NB4 (cell line): ENCODE measurements around the gene FANCC.

Experiments used
- DNase-seq: peaks from one replicate; pipeline ENCODE4 v3.0.0; 2010; ENCODE audit warnings: low read depth
- H3K4me3 ChIP-seq: one replicate; pipeline ENCODE4 v1.5.1; 2011; ENCODE audit warnings: mild to moderate bottlenecking, low read depth, low read length, moderate library complexity
- CTCF ChIP-seq: IDR thresholded peaks from one replicate; pipeline ENCODE4 v1.5.1; 2012; ENCODE audit warnings: low read depth, low read length
- MAX ChIP-seq: IDR thresholded peaks from 2 replicates; pipeline ENCODE4 v1.6.1; 2011; ENCODE audit warnings: low read depth, low read length
- MYC ChIP-seq: IDR thresholded peaks from 2 replicates; pipeline ENCODE4 v1.6.1; 2011; ENCODE audit warnings: low read depth, low read length
- POLR2A ChIP-seq: IDR thresholded peaks from 2 replicates; pipeline ENCODE4 v1.6.1; 2011; ENCODE audit warnings: mild to moderate bottlenecking; ENCODE audit not compliant: insufficient read length; ENCODE audit errors: extremely low read depth

The FANCC gene

GRCh38 chr9:95078939-95079338 lies 238.6 kb downstream of the FANCC start:
- DNase-seq: no peak
- no peak overlapping the region for H3K4me3 ChIP-seq
- TF ChIP-seq POLR2A (no peak), CTCF (no peak), MYC (no peak), MAX (no peak)

GRCh38 chr9:95078511-95078910 lies 239.0 kb downstream of the FANCC start:
- TF ChIP-seq MAX (no peak), MYC (no peak), CTCF (no peak), POLR2A (no peak)
- DNase-seq: no peak
- H3K4me3 ChIP-seq: no peak overlapping the region

- no peak for DNase-seq
- TF ChIP-seq POLR2A (no peak), MYC (no peak), CTCF (no peak), MAX (no peak)
- H3K4me3 ChIP-seq: no peak overlapping the region
Observed at GRCh38 chr9:95077766-95078370, 239.6 kb downstream of the FANCC start.

- no peak for DNase-seq
- TF ChIP-seq CTCF (no peak), MYC (no peak), POLR2A (no peak), MAX (no peak)
- no peak overlapping the region for H3K4me3 ChIP-seq
Observed at GRCh38 chr9:95077053-95077765, 240.3 kb downstream of the FANCC start.

GRCh38 chr9:95076696-95077052 lies 240.8 kb downstream of the FANCC start:
- H3K4me3 ChIP-seq: no peak overlapping the region
- no peak for DNase-seq
- no peak for TF ChIP-seq CTCF

- TF ChIP-seq MYC: no peak
- no peak for TF ChIP-seq MAX
- TF ChIP-seq POLR2A: no peak
- no peak for TF ChIP-seq CTCF
- DNase-seq: no peak
- no peak overlapping the region for H3K4me3 ChIP-seq
Observed at GRCh38 chr9:95075700-95076099, 241.8 kb downstream of the FANCC start.
